ENCODE measurements around the gene OSBPL10. TPM values are rescaled to one million over a fixed set of nuclear protein-coding genes. Genes with fewer than 3 reads are reported as not detected.

The OSBPL10 gene
- total RNA-seq, 1 donor from 2014 or later: 45.4 TPM

DNA sequence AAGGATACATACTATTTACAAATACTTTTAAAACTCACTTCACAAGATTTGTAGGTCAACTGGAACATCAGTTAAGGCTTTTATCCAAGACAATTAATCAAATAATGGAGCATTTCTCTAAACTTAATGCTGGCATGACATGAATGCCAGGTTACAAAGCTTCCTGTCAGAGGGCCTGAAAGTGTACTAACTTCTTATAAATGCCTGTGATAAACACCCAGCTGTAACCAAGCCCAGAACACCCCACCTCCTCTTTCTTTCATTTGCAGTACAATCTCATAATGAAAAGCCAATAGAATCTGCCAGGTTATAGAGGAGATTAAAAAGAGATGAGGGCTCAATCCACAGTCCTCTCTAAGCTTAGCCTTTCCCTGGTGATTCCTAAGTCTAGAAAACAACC, 214.4 kb downstream of the OSBPL10 start:
- Mint-ChIP-seq H3K4me3 (ENCODE audit: unreplicated experiment) (no peak overlapping the region), H3K4me1 (ENCODE audit: low read depth) (peaks cover 8% of the 10 kb centered on the region), H3K9me3 (ENCODE audit: low read depth) (no peaks in the 10 kb centered on the region), H3K36me3 (ENCODE audit: low read depth) (no peaks in the 10 kb centered on the region), H3K27ac (ENCODE audit: unreplicated experiment) (no peak overlapping the region), H3K27me3 (ENCODE audit: low read depth) (no peaks in the 10 kb centered on the region)
- no peak for DNase-seq (ENCODE audit: low spot score)
- TF ChIP-seq CTCF (IDR thresholded peaks at IDR 0.05): no peak

- Mint-ChIP-seq H3K36me3 (ENCODE audit: low read depth) (no peaks in the 10 kb centered on the region), H3K27me3 (ENCODE audit: low read depth) (no peaks in the 10 kb centered on the region), H3K9me3 (ENCODE audit: low read depth) (no peaks in the 10 kb centered on the region), H3K27ac (ENCODE audit: unreplicated experiment) (no peak overlapping the region), H3K4me1 (ENCODE audit: low read depth) (peaks cover 8% of the 10 kb centered on the region), H3K4me3 (ENCODE audit: unreplicated experiment) (no peak overlapping the region)
- TF ChIP-seq CTCF (IDR thresholded peaks at IDR 0.05): no peak
- DNase-seq (ENCODE audit: low spot score): no peak
These were observed 215.2 kb downstream of the OSBPL10 start for GRCh38 chr3:31765871-31766270.

- no peaks in the 10 kb centered on the region for H3K36me3 Mint-ChIP-seq (ENCODE audit: low read depth)
- no peaks in the 10 kb centered on the region for H3K9me3 Mint-ChIP-seq (ENCODE audit: low read depth)
- no peak overlapping the region for H3K27ac Mint-ChIP-seq (ENCODE audit: unreplicated experiment)
- DNase-seq (ENCODE audit: low spot score): no peak
- H3K4me1 Mint-ChIP-seq (ENCODE audit: low read depth): peaks cover 5% of the 10 kb centered on the region
- H3K27me3 Mint-ChIP-seq (ENCODE audit: low read depth): no peaks in the 10 kb centered on the region
- no peak for TF ChIP-seq CTCF (IDR thresholded peaks at IDR 0.05)
- H3K4me3 Mint-ChIP-seq (ENCODE audit: unreplicated experiment): no peak overlapping the region
These were observed 217.3 kb downstream of the OSBPL10 start for GRCh38 chr3:31763731-31764130.

DNA sequence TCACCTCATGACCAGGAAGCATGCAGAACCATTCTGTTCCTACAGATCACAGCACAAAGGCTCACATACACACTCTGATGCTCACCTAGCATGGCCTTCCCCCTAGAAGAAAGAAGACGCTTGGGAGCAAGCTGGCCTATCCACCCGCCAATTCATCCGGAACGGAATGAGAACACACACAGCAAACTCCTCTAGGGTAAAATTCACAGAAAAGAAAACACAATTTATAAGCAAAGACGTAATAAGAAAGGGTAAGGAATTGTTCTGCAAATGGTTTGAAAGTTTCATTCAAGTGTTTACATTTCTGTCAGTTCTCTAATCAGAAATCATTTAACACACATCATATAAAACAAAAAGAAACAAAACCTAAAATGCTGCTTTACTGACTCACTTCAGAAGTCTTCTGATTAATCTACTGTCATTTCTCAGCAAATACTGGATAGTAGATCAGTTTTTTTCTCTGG, 218.1 kb downstream of the OSBPL10 start:
- H3K27ac Mint-ChIP-seq (ENCODE audit: unreplicated experiment): no peak overlapping the region
- DNase-seq (ENCODE audit: low spot score): no peak
- no peaks in the 10 kb centered on the region for H3K9me3 Mint-ChIP-seq (ENCODE audit: low read depth)
- H3K27me3 Mint-ChIP-seq (ENCODE audit: low read depth): no peaks in the 10 kb centered on the region
- no peak overlapping the region for H3K4me3 Mint-ChIP-seq (ENCODE audit: unreplicated experiment)
- no peaks in the 10 kb centered on the region for H3K4me1 Mint-ChIP-seq (ENCODE audit: low read depth)
- no peaks in the 10 kb centered on the region for H3K36me3 Mint-ChIP-seq (ENCODE audit: low read depth)
- TF ChIP-seq CTCF (IDR thresholded peaks at IDR 0.05): no peak

DNA sequence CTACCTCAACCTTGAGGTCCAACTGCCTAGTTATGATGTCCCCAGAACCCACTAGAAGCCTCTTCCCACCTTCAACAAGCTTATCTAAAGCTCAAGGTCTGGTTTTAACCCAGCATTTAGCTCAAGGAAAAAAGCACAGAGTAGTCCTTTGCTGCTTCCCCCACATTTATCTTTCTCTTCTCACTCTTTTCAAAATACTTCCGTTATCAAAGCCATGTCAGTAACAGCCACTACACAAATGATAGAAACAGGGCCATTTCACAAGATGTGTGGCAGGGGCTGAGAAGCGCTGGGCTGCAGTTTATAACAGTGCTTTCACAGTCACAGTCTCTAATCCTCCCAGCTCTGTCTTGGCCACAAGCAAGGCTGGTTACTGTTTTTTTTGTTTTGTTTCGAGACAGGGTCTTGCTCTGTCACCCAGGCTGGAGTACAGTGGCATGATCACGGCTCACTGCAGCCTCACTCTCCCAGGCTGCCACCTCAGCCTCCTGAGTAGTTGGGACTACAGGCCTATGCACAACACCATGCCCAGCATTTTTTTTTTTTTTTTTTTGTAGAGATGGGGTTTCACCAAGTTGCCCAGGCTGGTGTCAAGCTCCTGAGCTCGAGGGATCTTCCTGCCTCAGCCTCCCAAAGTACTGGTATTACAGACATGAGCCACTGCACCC, 218.8 kb downstream of the OSBPL10 start:
- Mint-ChIP-seq H3K4me1 (ENCODE audit: low read depth) (no peaks in the 10 kb centered on the region), H3K27me3 (ENCODE audit: low read depth) (no peaks in the 10 kb centered on the region), H3K36me3 (ENCODE audit: low read depth) (no peaks in the 10 kb centered on the region), H3K9me3 (ENCODE audit: low read depth) (no peaks in the 10 kb centered on the region), H3K27ac (ENCODE audit: unreplicated experiment) (no peak overlapping the region), H3K4me3 (ENCODE audit: unreplicated experiment) (no peak overlapping the region)
- no peak for TF ChIP-seq CTCF (IDR thresholded peaks at IDR 0.05)
- DNase-seq (ENCODE audit: low spot score): no peak
